DOHH2 (cell line): ENCODE data around the gene SOWAHD.

Source experiments
- H3F3A ChIP-seq: fragments of 200-600 bp; sonication (generic), shearing (Covaris generic); 2 replicates; pipeline ENCODE4 v1.6.0; 2016; ENCODE audit warnings: antibody characterized with exemption, mild to moderate bottlenecking; ENCODE audit not compliant: control insufficient read depth, insufficient read depth
- H3K27ac ChIP-seq: fragments of 200-600 bp; sonication (generic); 2 replicates; pipeline ENCODE4 v1.5.1; 2014; ENCODE audit warnings: low read depth, mild to moderate bottlenecking, low read length, moderate library complexity
- H3K27me3 ChIP-seq: fragments of 200-600 bp; sonication (generic); 2 replicates; pipeline ENCODE4 v1.6.1; 2014; ENCODE audit warnings: mild to moderate bottlenecking, low read length, mixed read lengths; ENCODE audit not compliant: control insufficient read depth
- H3K36me3 ChIP-seq: fragments of 200-600 bp; sonication (generic); 2 replicates; pipeline ENCODE4 v1.6.1; 2014; ENCODE audit warnings: mild to moderate bottlenecking, low read length, moderate library complexity, mixed read lengths; ENCODE audit not compliant: control insufficient read depth
- H3K4me1 ChIP-seq: fragments of 200-600 bp; sonication (generic); 2 replicates; pipeline ENCODE4 v1.6.1; 2014; ENCODE audit warnings: mild to moderate bottlenecking, low read length, mixed read lengths; ENCODE audit not compliant: control insufficient read depth
- H3K4me2 ChIP-seq: fragments of 200-600 bp; sonication (generic); 2 replicates; pipeline ENCODE4 v1.6.0; 2014; ENCODE audit warnings: mild to moderate bottlenecking, low read length, moderate library complexity
- H3K4me3 ChIP-seq: fragments of 200-600 bp; sonication (generic); 2 replicates; pipeline ENCODE4 v1.5.1; 2014; ENCODE audit warnings: mild to moderate bottlenecking, low read length, mixed read lengths
- H3K79me2 ChIP-seq: fragments of 200-600 bp; sonication (generic); 2 replicates; pipeline ENCODE4 v1.6.1; 2014; ENCODE audit warnings: mild to moderate bottlenecking, low read length, mixed read lengths; ENCODE audit not compliant: control insufficient read depth
- H3K9me2 ChIP-seq: fragments of 200-600 bp; sonication (generic); replicated peaks from 2 replicates; pipeline ENCODE4 v1.6.1; 2014; ENCODE audit warnings: mild to moderate bottlenecking, low read length, mixed read lengths; ENCODE audit not compliant: control insufficient read depth
- H3K9me3 ChIP-seq: fragments of 200-600 bp; sonication (generic); 2 replicates; pipeline ENCODE4 v1.6.1; 2014; ENCODE audit warnings: antibody characterized with exemption, low read length, mixed read lengths; ENCODE audit not compliant: control insufficient read depth, insufficient read depth
- H4K20me1 ChIP-seq: fragments of 200-600 bp; sonication (generic); 2 replicates; pipeline ENCODE4 v1.6.0; 2014; ENCODE audit warnings: low read depth, mild to moderate bottlenecking, antibody characterized with exemption, low read length, moderate library complexity; ENCODE audit not compliant: control insufficient read depth, insufficient read depth
- EZH2phosphoT487 ChIP-seq: fragments of 200-600 bp; sonication (generic); IDR thresholded peaks from 2 replicates; pipeline ENCODE4 v1.6.1; 2017; ENCODE audit warnings: borderline replicate concordance, mild to moderate bottlenecking, antibody characterized with exemption, low read length, moderate library complexity, mixed read lengths
- TF ChIP-seq, protein P1 (sequence below): fragments of 200-600 bp; sonication (generic); IDR thresholded peaks from one replicate; pipeline ENCODE4 v1.5.1; 2014; ENCODE audit warnings: antibody characterized with exemption, mild to moderate bottlenecking, low read depth, low read length; ENCODE audit not compliant: poor library complexity, severe bottlenecking

SOWAHD gene

GRCh38 chrX:119735467-119735866 is 22.9 kb upstream of the SOWAHD start:
- H3K9me2 ChIP-seq: no peaks in the 10 kb centered on the region
- H3K4me2 ChIP-seq: no peak overlapping the region
- H3K27me3 ChIP-seq: no peaks in the 10 kb centered on the region
- H3K36me3 ChIP-seq: no peaks in the 10 kb centered on the region
- H3K4me1 ChIP-seq: no peaks in the 10 kb centered on the region
- TF ChIP-seq, protein P1, sequence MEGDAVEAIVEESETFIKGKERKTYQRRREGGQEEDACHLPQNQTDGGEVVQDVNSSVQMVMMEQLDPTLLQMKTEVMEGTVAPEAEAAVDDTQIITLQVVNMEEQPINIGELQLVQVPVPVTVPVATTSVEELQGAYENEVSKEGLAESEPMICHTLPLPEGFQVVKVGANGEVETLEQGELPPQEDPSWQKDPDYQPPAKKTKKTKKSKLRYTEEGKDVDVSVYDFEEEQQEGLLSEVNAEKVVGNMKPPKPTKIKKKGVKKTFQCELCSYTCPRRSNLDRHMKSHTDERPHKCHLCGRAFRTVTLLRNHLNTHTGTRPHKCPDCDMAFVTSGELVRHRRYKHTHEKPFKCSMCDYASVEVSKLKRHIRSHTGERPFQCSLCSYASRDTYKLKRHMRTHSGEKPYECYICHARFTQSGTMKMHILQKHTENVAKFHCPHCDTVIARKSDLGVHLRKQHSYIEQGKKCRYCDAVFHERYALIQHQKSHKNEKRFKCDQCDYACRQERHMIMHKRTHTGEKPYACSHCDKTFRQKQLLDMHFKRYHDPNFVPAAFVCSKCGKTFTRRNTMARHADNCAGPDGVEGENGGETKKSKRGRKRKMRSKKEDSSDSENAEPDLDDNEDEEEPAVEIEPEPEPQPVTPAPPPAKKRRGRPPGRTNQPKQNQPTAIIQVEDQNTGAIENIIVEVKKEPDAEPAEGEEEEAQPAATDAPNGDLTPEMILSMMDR: no peak
- H3K9me3 ChIP-seq: no peaks in the 10 kb centered on the region
- no peaks in the 10 kb centered on the region for H3F3A ChIP-seq
- H4K20me1 ChIP-seq: no peaks in the 10 kb centered on the region
- no peak overlapping the region for H3K27ac ChIP-seq
- H3K79me2 ChIP-seq: no peaks in the 10 kb centered on the region
- no peak overlapping the region for H3K4me3 ChIP-seq

DNA sequence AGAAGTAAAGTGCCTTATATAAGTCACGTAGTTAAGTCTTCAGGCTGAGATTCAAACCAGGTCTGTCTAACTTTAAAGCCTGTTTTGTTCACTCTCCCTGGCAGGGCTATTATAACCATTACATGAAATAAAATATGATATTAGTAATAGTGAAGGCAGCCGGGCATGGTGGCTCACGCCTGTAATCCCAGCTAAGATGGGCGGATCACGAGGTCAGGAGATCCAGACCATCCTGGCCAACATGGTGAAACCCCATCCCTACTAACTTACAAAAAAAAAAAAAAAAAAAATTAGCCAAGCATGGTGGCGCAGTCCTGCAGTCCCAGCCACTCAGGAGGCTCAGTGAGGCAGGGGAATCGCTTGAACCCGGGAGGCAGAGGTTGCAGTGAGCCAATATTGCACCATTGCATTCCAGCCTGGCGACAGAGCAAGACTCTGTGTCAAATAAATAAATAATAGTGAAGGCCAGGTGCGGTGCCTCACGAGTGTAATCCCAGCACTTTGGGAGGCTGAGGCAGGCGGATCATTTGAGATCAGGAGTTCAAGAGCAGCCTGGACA is 22.1 kb upstream of the SOWAHD start:
- Histone ChIP-seq H3K4me3 (no peak overlapping the region), H4K20me1 (no peaks in the 10 kb centered on the region), H3K4me1 (no peaks in the 10 kb centered on the region), H3K36me3 (no peaks in the 10 kb centered on the region), H3K27ac (no peak overlapping the region), H3K9me3 (no peaks in the 10 kb centered on the region), H3K79me2 (no peaks in the 10 kb centered on the region), H3K27me3 (no peaks in the 10 kb centered on the region), H3K9me2 (no peaks in the 10 kb centered on the region), H3F3A (no peaks in the 10 kb centered on the region), H3K4me2 (no peak overlapping the region)
- TF ChIP-seq, protein P1: no peak
- no peak for TF ChIP-seq EZH2phosphoT487

GRCh38 chrX:119738742-119739141 is 19.6 kb upstream of the SOWAHD start:
- no peaks in the 10 kb centered on the region for H3K36me3 ChIP-seq
- no peak for TF ChIP-seq EZH2phosphoT487
- TF ChIP-seq, protein P1: no peak
- no peak overlapping the region for H3K4me3 ChIP-seq
- H3K4me1 ChIP-seq: no peaks in the 10 kb centered on the region
- H3K27me3 ChIP-seq: no peaks in the 10 kb centered on the region
- no peaks in the 10 kb centered on the region for H3K9me2 ChIP-seq
- no peaks in the 10 kb centered on the region for H3F3A ChIP-seq
- no peak overlapping the region for H3K27ac ChIP-seq
- no peaks in the 10 kb centered on the region for H3K9me3 ChIP-seq
- no peak overlapping the region for H3K4me2 ChIP-seq
- H4K20me1 ChIP-seq: no peaks in the 10 kb centered on the region
- no peaks in the 10 kb centered on the region for H3K79me2 ChIP-seq
